GM21526 (cell line): ENCODE data around the gene GEMIN5.
A peak's percentile ranks its signal among the peaks of the same experiment; 100 is the strongest.

Experiments
- ATAC-seq: cut with Tn5 transposase; IDR thresholded peaks from one replicate; pipeline ENCODE4 v1.9.1; 2021; ENCODE audit warnings: moderate library complexity; ENCODE audit not compliant: unreplicated experiment, low FRiP score

Gene GEMIN5

DNA sequence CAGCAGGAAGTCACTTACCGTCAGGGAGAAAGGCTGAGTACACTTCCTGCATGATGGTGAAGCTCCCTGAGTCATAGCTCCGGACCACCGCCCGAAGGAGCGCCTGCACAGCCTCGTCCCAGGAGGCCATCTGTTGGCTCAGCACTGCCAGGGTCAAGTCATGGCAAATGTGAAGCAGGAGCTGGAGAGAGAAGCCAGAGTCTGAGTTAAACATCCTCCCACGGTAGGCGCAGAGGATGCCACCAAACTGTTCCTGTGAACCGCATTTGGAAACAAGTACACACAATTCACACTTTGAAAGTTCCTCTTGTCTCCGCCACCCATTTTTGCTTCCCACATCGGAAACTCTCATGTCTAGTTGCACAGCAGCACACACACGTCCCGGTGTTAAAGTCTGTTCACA, 45.6 kb downstream of the GEMIN5 start:
- no peak for ATAC-seq

DNA sequence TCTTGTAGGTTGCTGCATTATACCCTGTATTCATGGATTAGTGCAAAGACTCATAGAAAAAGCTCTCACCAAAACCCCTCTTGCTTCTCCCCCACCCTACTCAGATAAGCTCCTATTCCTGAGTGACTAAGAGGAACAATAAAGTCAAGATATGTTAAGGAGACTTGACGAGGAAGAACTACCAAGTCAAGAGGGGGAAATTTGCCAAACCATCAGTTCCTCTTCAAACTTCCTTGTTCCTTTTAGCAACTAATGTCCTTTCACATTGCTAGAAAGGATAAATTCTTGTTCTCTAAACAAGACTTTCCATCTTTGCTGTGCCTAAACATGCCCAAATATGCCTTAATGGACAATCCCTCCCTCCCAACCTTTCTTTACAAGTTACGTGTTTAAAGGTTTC, 52.6 kb downstream of the GEMIN5 start:
- no peak for ATAC-seq

DNA sequence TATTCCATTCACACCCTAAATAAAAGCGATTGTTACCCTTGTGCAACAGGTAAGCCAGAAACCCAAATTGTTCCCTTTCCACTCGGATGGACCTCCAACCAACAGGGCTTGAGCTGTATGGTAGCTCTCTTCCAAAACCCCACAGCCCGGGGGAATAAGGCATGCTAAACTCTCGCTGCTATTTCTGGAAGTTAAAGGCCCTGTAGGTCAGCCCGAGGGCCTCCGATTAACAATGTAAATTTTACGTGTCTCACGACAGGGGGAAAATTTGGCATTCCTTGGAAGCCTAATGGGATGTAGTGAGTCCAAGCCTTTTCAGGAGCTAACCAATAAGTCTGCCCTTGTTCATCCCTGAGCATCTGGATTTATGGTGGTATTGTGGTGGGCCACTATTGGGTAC, 53.6 kb downstream of the GEMIN5 start:
- ATAC-seq: no peak

DNA sequence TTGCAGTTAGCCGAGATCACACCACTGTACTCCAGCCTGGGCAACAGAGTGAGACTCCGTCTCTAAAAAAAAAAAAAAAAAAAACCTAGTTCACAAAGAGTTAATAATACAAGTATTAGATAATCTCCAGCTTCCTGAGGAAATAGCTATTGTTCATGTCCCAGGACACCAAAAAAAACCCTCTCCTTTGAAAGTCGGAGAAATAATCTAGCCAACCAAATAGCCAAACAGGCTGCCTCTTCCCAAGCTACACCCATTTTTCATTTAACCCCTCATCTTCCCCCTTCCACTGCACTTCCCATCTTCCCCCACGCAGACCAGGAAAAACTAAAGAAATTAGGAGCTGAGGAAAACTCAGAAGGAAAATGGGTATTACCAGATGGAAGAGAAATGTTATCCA, 56.0 kb downstream of the GEMIN5 start:
- ATAC-seq: no peak

DNA sequence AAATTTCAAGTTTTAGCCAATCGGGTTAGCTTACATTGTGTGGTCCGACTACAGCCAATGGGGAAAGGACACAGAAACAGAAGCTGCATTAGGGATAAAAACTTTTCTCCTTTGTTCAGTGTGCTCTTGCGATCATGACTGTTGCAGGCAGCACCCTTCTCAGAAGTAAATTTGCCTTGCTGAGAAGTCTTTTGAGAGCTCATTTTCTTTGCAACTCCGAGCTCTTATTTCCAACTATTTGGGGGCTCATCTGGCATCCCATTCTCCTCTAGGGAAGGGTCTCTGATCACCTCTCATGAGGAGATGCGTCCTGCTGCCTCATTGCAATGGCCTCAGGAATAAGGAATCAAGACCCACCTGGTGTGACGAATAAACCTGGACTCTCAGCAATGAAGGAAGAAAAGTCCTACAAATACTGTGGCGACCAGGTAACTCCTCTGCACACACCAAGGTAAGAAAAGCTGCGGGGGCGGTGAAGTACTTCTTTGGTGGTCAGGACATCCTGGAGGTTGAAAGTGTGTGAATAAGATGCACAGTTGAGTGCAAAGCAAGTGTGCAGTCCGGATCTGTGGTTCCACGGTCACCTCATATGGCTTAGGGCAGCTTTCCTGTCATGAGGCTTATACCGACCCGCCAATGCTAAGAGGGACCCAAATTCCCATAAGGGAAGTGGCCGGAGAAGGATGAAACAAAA, 59.2 kb downstream of the GEMIN5 start:
- no peak for ATAC-seq

DNA sequence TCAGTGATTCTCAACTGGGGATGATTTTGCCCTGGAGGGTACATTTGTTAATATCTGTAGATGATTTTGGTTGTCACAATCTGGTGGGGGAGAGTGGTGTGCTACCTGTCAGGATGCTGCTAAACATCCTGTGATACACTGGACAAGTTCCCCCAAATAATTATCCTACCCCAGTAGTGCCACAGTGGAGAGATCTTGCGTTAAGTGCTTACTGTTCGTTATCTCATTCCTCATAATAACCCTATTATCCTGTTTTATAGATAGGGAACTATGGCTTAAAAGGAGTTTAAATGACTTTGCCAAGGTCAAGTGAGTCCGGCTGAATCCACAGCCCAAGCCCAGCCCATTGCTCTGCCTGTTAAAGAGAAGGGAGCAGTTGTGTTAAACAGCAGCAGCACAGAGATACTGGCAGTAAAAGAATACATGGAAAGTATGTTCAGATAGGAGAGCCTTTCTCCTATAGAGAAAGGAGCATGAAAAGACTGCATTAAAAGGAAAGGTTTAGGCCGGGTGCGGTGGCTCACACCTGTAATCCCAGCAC, 64.2 kb downstream of the GEMIN5 start:
- no peak for ATAC-seq

DNA sequence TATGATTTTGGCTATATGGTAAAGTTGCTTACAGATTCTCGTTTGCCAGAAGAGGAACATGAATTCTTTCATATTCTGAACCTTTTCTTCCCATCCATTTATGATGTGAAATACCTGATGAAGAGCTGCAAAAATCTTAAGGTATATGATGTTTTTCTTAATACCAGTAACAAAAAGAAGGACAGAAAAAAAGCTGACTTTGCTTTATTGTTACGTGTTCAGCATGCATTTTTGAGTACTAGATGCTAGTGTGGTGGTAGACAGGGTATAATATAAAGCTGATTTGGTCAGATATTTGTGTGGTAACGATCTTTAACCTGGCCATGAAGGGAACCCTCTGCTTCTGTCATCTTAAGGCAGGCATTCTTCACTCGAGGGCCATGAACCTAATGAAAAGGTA, 66.3 kb downstream of the GEMIN5 start:
- ATAC-seq: no peak

DNA sequence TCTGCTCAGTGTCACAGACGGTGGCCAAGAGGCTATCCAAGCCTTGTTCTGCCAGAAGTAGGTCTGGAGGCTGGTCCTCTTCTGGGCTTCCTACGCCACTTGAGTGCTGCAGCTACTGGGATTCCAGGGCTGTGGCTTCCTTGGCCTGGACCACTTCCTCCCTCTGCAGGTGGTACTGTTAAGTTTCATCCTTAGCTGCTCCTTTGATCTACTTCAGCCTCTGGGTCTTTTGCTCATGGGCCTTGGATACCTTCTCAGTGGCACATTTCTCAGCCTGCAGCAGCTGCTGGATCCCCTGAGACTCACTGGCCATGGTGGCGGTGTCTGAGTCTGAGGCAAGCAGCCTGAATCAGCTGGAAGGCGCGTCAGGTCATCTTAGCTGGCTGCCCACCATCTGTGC, 69.3 kb downstream of the GEMIN5 start:
- no peak for ATAC-seq

DNA sequence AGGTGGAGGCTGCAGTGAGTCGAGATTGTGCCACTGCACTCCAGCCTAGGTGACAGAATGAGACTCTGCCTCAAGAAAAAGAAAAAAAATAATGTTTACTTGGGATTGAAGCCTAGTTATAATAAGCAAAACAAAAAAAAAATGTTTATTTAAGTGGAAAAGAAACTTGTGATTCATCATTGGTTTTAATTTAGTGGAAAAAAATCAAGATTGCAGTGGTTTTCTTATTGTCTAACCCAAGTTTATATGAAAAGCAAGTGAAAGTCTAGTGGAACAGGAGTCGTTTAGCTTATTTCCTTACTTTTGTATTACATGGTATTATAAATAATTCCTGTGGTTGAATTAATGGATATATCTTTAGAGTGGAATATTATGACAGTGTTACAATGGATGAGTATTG, 71.2 kb downstream of the GEMIN5 start:
- no peak for ATAC-seq

DNA sequence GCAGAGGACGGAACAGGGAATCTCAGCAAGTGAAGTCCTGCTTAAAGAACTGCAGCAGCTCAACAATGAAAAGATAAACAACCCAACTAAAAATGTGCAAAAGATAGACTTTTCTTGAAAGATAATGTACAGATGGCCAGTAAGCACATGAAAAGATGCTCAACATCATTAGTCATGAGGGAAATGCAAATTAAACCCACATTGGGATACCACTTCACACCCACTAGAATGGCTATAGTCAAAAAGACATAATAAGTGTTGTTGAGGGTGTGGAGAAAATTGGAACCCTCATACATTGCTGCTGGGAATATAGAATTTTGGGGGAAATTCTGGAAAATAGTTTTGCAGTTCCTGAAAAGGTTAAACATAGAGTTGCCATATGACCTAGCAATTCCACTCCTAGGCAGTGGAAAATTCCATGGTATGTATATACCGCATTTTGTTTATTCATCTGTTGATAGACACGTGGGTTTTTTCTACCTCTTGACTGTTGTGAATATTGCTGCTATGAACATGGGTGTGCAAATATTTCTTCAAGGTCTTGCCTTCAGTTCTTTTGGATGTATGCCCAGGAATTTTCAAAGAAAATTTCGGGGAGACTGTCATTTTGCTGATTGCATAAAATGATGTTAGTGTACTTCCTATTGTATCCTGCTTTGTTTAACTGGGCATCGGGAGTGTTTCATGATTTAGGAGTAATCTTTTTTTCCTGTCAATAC, 72.4 kb downstream of the GEMIN5 start:
- ATAC-seq: no peak

DNA sequence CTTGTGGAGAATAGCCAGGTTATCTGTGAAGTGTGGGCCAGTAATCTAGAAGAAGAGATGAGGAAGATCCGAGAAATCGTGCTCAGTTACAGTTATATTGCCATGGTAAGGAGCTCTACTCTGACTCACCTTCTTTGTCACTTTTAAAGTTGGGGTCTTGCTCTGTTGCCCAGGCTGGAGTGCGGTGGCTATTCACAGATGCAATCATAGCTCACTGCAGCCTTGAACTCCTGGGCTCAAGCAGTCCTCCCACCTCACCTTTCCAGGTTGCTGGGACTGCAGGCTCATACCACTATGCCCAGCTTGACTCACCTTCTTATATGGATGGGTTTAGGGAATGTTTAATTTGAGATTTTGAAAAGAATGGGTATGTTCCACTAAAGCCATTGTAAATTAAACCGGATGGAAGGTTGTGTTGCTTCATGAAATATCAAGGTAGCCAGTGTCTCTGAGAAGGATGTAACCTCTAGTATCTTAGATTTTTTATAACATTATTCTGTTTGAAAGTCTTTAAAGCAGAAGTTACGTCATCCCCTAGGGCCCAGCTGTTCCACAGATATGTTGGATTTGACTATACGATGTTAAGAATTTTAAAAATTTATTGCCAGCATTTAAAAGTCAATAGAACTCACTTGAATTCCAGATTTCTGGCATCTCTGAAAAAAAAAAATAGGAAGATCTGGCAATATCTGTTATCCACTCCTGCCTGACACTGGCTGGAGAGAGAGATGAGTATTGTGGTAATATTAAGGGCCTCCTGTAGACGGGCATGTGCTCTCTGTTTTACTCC, 74.5 kb downstream of the GEMIN5 start:
- ATAC-seq: no peak

DNA sequence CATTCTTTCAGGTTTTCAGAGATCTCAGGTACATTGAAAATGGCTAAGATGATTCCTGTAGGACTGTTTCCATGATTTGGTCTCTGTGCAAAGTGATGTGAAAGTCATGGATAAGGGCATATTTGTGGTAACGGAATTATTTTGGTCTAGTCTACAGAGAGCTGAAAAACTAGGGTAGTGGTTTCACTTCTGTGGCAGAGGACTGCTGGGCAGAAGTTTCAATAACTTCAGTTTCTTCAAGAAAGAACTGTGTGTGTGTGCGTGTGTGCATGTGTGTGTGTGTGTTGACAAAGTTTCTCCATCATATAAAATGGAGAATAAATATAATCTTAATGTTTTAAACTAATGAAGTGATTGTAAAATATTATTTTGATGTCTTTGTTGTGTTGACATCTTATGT, 75.2 kb downstream of the GEMIN5 start:
- no peak for ATAC-seq

DNA sequence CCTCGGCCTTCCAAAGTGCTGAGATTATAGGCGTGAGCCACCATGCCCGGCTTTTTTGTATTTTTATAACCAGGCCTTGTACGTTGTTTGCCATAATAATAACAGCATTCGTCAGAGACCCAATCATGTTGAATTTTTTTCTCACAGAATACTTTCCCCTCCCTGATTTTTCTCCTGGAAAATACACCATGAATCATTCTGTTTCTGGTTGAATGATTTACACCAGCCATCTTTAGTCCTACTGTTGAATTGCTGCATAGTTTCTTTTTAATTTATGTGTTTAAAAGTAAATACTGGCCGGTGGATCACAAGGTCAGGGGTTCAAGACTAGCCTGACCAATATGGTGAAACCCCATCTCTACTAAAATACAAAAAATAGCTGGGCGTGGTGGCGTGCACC, 76.1 kb downstream of the GEMIN5 start:
- ATAC-seq: no peak

DNA sequence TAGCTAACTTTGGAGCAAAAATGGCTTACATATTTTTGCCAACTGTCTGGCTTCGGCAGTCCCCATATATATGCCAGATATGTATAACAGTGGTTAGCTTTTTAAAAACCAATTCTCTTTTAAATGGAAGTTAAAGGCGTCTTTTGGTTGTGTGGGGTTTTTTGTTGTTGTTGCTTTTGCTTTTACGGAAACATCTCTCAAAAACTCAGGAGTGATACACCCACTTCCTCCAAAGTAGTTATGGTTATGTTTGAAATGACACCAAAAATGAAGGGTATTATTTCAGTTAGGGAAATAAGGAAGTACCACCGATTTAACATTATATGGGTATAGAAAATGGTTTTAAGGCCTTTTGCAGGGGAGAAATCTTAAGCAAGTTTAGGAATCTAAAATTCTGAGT, 77.2 kb downstream of the GEMIN5 start:
- ATAC-seq: no peak

DNA sequence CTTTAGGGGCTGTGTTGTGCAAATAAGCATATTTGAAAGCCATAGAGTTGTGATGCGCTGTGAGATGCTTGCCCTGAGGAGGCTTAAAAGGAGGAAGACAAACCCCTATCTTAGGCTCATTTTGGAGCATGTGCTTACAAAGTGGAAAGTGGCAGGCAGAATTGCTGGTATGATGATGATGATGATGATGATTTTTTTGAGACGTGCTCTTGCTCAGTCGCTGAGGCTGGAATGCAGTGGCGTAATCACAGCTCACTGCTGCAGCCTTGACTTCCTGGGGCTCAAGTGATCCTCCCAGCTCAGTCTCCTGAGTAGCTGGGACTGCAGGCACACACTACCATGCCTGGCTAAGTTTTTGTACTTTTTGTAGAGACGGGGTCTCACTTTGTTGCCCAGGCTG, 77.9 kb downstream of the GEMIN5 start:
- no peak for ATAC-seq

DNA sequence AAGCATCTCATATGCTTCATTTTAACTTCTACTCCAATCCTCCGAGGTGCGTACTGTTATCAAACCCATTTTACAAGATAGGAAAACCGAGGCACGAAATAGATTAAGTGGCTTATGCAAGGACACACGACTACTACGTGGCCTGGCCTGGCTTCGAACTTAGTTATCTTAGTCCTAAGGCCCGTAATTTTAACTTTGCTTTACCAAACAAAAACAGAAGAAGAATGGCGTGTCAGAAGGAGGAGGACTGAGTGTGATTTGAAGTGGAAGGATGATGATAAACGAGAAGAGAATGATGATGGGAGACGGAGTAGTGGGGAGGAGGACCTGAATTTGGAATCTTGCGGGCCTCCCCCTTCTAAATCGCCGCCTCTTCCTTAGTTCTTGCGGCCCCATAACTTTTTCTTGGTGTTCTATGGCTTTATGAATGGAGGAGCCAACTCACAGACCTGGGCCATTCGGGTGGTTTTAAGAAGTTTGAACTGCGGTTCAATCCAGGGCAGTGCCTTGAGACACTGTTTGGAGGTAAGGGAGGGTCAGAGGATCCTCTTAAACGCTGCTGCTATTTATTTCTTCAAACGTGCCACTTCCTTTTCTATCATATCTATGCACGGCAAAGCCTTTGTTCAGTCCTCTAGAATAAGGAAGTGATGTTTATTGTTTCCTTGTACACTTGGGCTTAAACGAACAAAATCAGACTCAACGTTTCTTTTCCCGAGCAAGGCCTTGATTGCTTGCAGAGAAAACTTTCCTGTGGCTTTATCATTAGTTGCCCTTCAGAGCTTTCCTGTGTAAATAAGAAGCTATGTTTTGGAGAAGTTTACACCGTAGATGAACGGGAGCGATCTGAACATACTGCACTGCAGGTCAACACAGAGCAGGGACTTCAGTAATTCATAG, 78.8 kb downstream of the GEMIN5 start:
- no peak for ATAC-seq

DNA sequence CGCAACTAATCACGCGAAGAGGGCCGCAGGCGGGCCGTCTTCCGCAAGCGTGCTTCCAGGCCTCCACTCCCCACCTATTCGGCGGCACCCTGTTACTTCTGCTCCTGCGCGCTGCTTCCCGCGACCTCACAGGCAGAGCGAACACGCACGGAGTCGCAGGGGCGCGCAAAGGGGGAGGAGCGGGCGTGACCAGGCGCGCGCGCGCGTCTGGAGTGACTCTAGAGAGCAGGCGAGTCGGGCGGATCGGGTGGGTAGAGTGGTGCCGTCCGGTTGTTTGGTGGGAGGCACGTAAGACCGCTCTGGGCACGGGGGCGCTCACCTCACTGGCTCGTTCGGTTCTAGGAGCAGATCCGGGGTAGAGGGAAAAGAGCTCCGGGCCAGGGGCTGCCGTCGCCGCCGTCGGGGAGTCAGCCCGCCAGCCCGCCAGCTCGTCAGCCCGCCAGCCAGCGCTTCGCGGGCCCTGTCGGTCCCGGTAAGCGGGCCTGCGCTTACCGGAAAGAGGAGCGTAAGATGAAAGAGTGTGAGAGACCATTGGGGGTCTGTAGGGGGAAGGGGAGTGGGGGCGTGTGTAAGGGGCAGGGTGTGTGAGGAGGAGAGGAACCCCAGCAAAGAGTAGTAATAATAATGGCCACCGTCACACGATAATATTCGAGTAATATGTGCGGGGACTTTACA, 79.6 kb downstream of the GEMIN5 start, which contains the start of gene CNOT8:
TSS of gene CNOT8 (plus strand) at position 331 of the 675 bp plus-strand sequence. CDS start 4,652 bp downstream, outside the sequence.
- peak; percentile 80 for ATAC-seq

DNA sequence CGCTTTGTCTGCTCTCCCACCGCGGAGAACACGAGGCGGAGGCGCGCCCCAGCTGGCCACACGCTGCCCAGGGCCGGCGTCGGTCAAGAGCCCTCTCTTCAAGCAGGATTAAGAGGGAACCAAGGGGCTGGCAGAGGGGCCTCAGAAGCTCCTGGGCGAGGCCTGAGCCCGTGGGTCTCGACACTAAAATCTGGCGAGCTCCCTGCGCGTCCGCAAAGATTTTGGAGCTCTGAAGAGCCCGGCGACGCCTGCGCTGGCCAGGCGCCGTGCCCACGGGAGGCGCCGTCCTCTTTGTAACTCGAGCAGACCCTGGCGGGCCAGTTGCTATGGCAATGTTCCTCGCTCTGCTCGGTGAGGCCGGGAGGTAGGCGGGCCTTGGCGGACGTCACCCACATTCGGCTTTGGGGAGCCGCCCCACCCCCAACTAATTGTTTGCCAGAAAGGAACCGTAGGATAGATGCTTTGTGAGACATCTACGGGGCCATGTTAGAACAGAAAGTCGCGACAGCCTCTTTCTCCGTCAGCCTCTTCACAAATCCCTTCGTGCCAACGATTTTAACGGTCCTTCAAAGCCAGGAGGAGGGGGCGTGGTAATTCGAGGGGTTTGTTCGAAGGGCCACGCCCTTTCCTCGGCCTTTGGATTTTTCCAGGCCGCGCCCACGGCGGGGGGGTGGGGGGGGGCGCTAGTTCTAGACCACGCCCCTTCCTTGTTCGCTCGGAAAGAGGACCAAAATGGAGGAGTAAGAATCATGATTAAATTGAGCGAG, 80.3 kb downstream of the GEMIN5 start:
- peak; percentile 61 for ATAC-seq

DNA sequence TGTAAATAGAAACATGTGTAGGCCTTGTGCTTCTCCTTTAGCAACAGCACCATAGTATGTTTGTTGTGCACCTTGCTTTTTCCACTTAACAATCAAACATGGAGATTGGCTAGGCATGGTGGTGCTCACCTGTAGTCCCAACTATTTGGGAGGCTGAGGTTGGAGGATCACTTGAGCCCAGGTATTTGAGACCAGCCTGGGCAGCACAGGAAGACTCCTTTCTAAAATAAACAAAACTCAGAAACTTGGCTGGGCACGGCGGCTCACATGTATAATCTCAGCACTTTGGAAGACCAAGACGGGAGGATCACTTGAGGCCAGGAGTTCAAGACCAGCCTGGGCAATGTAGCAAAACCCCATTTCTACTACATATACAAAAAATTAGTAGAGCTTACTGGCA, 86.7 kb downstream of the GEMIN5 start:
- no peak for ATAC-seq
